GM21723 (cell line): ENCODE data around the gene EIF4EBP2.

Experiments used
- ATAC-seq: cut with Tn5 transposase; IDR thresholded peaks from one replicate; pipeline ENCODE4 v1.9.1; 2021; ENCODE audit warnings: mild to moderate bottlenecking, moderate library complexity; ENCODE audit not compliant: unreplicated experiment

EIF4EBP2 gene

GRCh38 chr10:70430493-70431445, 26.8 kb downstream of the EIF4EBP2 start:
- ATAC-seq: no peak

DNA sequence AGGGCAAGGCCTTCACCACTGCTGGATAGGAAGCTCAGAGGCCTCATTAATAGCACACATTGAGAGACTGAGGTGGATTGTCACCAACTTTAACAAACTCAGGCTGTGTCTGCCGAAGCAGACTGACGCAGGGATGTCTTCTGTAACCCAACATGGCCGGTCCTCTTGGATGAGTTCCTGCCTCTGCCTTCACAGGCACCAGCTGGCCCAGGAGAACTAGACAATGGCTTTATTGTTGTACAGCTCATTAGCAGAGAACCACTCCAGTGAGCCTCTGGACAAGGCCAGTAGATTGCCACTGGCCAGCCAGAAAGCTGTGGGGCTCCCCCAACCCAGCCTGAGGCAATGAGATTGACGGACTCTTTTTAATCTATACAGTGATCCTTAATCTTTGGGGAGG, 28.2 kb downstream of the EIF4EBP2 start:
- no peak for ATAC-seq

- ATAC-seq: no peak
Measured at GRCh38 chr10:70432561-70433263, 28.8 kb downstream of the EIF4EBP2 start.

- ATAC-seq: no peak
Measured at GRCh38 chr10:70433581-70434280, 29.8 kb downstream of the EIF4EBP2 start.

DNA sequence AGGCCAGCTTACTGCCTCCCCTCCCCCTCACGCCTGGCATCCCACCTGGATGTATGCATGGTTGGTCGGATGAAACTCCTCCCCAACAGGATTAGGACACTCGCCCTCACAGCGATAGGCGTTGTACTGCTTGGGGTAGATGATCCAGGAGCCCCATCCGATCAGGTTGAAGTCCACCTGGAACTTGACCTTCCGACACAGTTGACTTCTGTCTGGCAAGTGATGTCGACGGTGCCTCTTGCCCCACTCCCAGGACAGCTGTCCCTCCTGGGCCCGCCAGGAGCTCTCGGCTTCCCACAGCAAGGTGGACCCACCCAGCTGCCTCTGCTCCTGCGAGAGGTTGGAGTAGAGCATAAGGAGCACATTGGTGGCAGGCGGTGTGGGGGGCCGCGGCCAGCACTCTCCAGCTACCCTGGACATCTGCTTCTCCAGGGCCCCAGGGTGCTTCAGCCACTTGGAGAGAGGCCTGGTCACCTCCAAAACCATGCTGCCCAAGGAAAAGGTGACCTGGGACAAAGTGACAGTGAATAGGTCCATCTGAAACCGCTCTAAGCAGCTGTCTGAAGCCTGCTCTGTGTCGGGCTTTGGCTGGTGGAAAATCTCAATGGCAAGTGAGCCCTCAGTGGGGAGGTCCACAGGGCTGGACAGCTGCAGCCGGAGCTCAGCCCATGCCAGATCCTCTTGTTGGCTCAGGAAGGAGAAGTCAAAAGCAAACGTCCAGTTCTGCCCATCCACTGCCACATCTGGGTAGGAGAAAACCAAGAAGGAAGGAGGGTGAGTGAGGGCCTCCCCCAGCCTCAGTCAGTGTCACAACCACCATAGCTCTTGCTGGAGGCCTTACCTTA, 31.5 kb downstream of the EIF4EBP2 start:
- no peak for ATAC-seq

GRCh38 chr10:70437721-70438120, 33.8 kb downstream of the EIF4EBP2 start:
- no peak for ATAC-seq

GRCh38 chr10:70440296-70441160, 36.6 kb downstream of the EIF4EBP2 start:
- ATAC-seq: no peak

GRCh38 chr10:70441161-70441894, 37.4 kb downstream of the EIF4EBP2 start, which contains the start of gene NODAL:
Gene NODAL, minus strand, starts transcription at chr10:70441681. Its CDS starts 14 bp downstream, at chr10:70441667.
- ATAC-seq: no peak

DNA sequence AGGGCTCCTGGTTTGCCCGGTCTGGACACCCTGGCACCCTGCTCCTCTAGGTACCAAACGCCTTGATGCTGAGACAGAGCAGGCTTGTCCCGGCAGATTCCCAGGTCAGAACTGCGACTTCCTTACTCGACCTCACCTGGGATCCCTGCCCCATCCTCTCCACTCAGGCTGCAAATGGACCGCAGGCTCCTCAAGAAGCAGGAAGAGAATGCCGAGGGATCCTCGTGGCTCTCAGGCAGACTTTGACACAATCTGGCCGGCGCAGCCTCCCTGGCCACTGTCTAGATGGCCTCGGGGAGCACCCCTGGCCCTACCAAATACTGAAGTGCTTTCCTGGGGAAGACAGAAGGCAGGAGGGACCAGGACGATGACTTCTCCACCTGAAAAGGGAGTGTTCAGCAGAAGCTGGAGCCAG, 38.0 kb downstream of the EIF4EBP2 start:
- no peak for ATAC-seq

- no peak for ATAC-seq
Measured at GRCh38 chr10:70442332-70442988, 38.5 kb downstream of the EIF4EBP2 start.

GRCh38 chr10:70444744-70445143, 40.8 kb downstream of the EIF4EBP2 start:
- no peak for ATAC-seq

DNA sequence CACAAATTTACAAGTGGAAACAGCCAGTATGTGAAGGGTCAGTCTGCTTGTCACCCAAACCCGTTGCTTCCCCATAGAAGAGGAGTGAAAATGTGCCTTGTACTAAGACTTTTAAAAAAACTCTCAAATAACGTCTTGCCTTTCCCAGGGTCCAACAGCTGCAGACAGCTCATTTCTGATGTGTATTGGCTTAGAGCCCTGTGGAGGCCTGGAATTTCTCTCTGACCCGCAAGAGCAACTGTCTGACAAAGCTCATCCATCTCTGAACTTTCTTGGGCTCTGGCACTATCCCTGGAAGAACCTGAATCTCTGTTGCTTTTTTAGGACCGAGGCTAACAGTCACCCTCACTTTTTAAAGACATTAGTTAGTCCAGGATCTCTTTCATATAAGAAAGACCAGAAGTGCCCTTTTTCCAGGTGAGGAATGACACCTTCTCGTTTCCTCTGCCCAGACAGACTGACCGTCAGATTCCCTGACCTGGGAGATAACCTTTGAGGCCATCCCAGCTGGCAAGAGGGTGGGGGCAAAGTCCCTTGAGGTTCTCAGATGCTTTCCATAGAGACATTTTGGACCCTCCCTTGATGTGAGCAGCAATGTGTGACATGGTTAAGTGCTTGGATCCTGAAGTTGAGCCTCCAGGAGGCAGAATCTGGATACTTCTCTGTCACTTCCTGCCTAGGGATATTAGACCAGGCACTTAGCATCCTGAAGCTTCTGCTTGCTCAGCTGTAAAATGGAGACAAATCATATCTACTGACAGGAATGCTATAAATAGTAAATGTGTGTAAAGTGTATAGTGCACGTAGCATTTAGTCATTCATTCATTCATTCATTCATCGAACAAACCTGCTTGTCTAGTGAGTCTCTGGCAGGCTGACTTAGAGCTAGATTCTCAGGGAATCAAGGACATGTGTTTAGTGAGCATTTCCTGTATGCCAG, 42.0 kb downstream of the EIF4EBP2 start:
- ATAC-seq: no peak

DNA sequence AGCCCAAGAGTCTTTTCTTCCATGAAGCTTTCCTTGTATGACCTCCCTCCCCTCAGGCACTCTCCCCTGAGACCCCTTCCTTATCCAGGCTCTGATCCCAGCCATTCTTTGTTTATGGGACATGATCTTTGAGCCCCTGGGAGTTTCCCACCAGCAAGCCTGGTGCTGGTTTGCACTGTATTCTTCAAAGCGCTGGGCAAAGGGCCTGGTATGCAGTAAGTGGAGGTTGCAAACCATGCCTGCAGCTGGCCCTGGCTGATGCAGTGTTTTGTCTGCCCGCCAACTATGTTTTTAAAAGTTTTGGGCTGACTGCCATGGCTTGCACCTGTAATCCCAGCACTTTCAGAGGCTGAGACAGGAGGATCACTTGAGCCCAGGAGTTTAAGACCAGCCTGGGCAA, 44.3 kb downstream of the EIF4EBP2 start:
- no peak for ATAC-seq

GRCh38 chr10:70455213-70455630, 51.3 kb downstream of the EIF4EBP2 start:
- ATAC-seq: no peak

DNA sequence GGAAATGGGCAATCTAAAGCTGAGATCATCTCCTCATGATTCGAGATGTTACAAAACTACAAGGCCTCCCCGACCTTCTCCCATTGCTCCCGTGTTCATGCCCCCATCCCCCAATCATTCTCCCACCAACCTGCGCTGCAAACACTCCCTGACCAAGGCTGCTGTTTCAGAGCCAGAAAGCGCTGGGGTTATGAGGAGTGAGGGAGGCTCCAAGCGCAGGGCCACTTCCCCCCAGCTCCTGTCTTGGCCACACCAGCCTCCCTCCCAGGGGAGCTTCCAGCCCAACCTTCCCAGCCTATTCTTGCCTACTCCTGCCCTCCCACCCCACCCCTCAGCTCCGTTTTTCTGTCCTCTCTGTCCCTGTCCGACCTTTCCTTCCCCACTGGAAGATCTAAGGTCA, 52.2 kb downstream of the EIF4EBP2 start:
- no peak for ATAC-seq

GRCh38 chr10:70457759-70458305, 53.9 kb downstream of the EIF4EBP2 start:
- no peak for ATAC-seq
